Anterior cingulate cortex (tissue), 58 donors: ENCODE data around the gene CCDC86.
A peak's percentile ranks its signal among the peaks of the same experiment; 100 is the strongest.

Experiments used
- DNase-seq, 58 donors: peaks; one replicate each; lab custom pipeline; 2025; lab: John Stamatoyannopoulos, UW

Gene CCDC86

GRCh38 chr11:60830478-60831142 lies 11.3 kb upstream of the CCDC86 start:
- peak in 2 of 58 donors; percentile 10 to 31 for DNase-seq

GRCh38 chr11:60831143-60831500 lies 10.8 kb upstream of the CCDC86 start:
- peak in 54 of 58 donors; percentile 19 to 91 (median 68) for DNase-seq

GRCh38 chr11:60831501-60832079 lies 10.3 kb upstream of the CCDC86 start:
- DNase-seq = no peak

GRCh38 chr11:60834742-60835533 lies 7.0 kb upstream of the CCDC86 start:
- no peak for DNase-seq

GRCh38 chr11:60835534-60835846 lies 6.4 kb upstream of the CCDC86 start:
- no peak for DNase-seq

- DNase-seq = no peak
Measured at GRCh38 chr11:60836866-60837515, 4.9 kb upstream of the CCDC86 start.

GRCh38 chr11:60838132-60838531 lies 3.8 kb upstream of the CCDC86 start:
- no peak for DNase-seq

- DNase-seq = peak in 4 of 58 donors; percentile 8 to 37 (median 18)
Measured at GRCh38 chr11:60840470-60841430, 1.2 kb upstream of the CCDC86 start.

- no peak for DNase-seq
Measured at GRCh38 chr11:60842668-60843600, 1.0 kb downstream of the CCDC86 start.

GRCh38 chr11:60844045-60844869 lies 2.3 kb downstream of the CCDC86 start:
- DNase-seq = peak in 1 of 58 donors; percentile 8

GRCh38 chr11:60844870-60845221 lies 2.9 kb downstream of the CCDC86 start:
- peak in 2 of 58 donors; percentile 7 to 26 for DNase-seq

GRCh38 chr11:60845338-60845737 lies 3.4 kb downstream of the CCDC86 start:
- DNase-seq = no peak

- no peak for DNase-seq
Measured at GRCh38 chr11:60847281-60847680, 5.4 kb downstream of the CCDC86 start.

- DNase-seq = no peak
Measured at GRCh38 chr11:60847896-60848295, 6.0 kb downstream of the CCDC86 start.

GRCh38 chr11:60848714-60849151 lies 6.8 kb downstream of the CCDC86 start:
- peak in 1 of 58 donors; percentile 21 for DNase-seq

GRCh38 chr11:60849641-60850520 lies 8.0 kb downstream of the CCDC86 start:
- no peak for DNase-seq
